Activated CD8-positive, alpha-beta memory T cell treated with anti-CD3 and anti-CD28 coated beads, Interleukin-2, amount 50 U/mL, for 24 hours (primary cell): Measurements from ENCODE around the gene LTBP1.
"Not testable (repeated sequence)": the region's sequence is repeated elsewhere in the genome, so short reads cannot be mapped to it uniquely, and the experiment has no call there.

Source experiments
- DNase-seq: peaks from one replicate; pipeline ENCODE4 v3.0.0-alpha.2; 2020; ENCODE audit errors: extremely low read depth

The LTBP1 gene

GRCh38 chr2:33343387-33343895, 396.7 kb downstream of the LTBP1 start:
- DNase-seq, result no peak

GRCh38 chr2:33344230-33344629, 397.5 kb downstream of the LTBP1 start:
- no peak for DNase-seq

- DNase-seq, result no peak
Observed at GRCh38 chr2:33347856-33348255, 401.1 kb downstream of the LTBP1 start.

GRCh38 chr2:33350632-33351031, 403.9 kb downstream of the LTBP1 start:
- DNase-seq, result no peak

- DNase-seq, result no peak
Observed at GRCh38 chr2:33351781-33352180, 405.0 kb downstream of the LTBP1 start.

- no peak for DNase-seq
Observed at GRCh38 chr2:33354981-33355380, 408.2 kb downstream of the LTBP1 start.

GRCh38 chr2:33358878-33359277, 412.1 kb downstream of the LTBP1 start:
- no peak for DNase-seq

GRCh38 chr2:33363325-33364298, 416.9 kb downstream of the LTBP1 start:
- DNase-seq, result no peak

GRCh38 chr2:33365264-33365970, 418.7 kb downstream of the LTBP1 start:
- DNase-seq, result no peak

- DNase-seq, result no peak
Observed at GRCh38 chr2:33366473-33366872, 419.7 kb downstream of the LTBP1 start.

GRCh38 chr2:33368524-33368923, 421.8 kb downstream of the LTBP1 start:
- DNase-seq, result not testable (repeated sequence)

GRCh38 chr2:33369191-33369590, 422.4 kb downstream of the LTBP1 start:
- DNase-seq, result no peak

- no peak for DNase-seq
Observed at GRCh38 chr2:33370636-33371265, 424.0 kb downstream of the LTBP1 start.

- DNase-seq, result no peak
Observed at GRCh38 chr2:33371304-33372090, 424.7 kb downstream of the LTBP1 start.

GRCh38 chr2:33372940-33373553, 426.3 kb downstream of the LTBP1 start:
- DNase-seq, result no peak

GRCh38 chr2:33373986-33374385, 427.2 kb downstream of the LTBP1 start:
- no peak for DNase-seq

GRCh38 chr2:33375054-33375453, 428.3 kb downstream of the LTBP1 start:
- no peak for DNase-seq

- DNase-seq, result no peak
Observed at GRCh38 chr2:33377048-33377447, 430.3 kb downstream of the LTBP1 start.

- DNase-seq, result no peak
Observed at GRCh38 chr2:33378556-33379210, 431.9 kb downstream of the LTBP1 start.

GRCh38 chr2:33380001-33380609, 433.4 kb downstream of the LTBP1 start:
- DNase-seq, result no peak
